Kidney epithelial cell (primary cell): Measurements from ENCODE around the gene MAP1LC3C. TPM values are rescaled to one million over a fixed set of nuclear protein-coding genes. Genes with fewer than 3 reads are reported as not detected.

Source experiments
- DNase-seq: peaks from one replicate; pipeline ENCODE4 v3.0.0-alpha.2; 2010; ENCODE audit warnings: low read depth
- H3K27me3 ChIP-seq: 2 replicates; pipeline ENCODE4 v1.6.0; 2011; ENCODE audit warnings: low read length; ENCODE audit not compliant: control insufficient read depth, insufficient read depth
- H3K36me3 ChIP-seq: 2 replicates; pipeline ENCODE4 v1.5.1; 2011; ENCODE audit warnings: low read length; ENCODE audit not compliant: control insufficient read depth, insufficient read depth
- H3K4me3 ChIP-seq: 2 replicates; pipeline ENCODE4 v1.5.1; 2011; ENCODE audit warnings: low read depth, mild to moderate bottlenecking, control low read depth, low read length
- total RNA-seq: library from RNA; depleted of rRNA; stranded (reverse); fragments of >200 nt; gene quantifications from 2 replicates; pipeline ENCODE4 v1.2.3, GENCODE V29; 2015
- TF ChIP-seq, protein P1 (sequence below): IDR thresholded peaks from 2 replicates; pipeline ENCODE4 v1.5.1; 2011; ENCODE audit warnings: mild to moderate bottlenecking, moderate library complexity, low read length, control low read depth, inconsistent platforms; ENCODE audit not compliant: insufficient read depth, poor library complexity, severe bottlenecking

MAP1LC3C gene
- total RNA-seq, 1 donor from 2014 or later: not detected

- no peaks in the 10 kb centered on the region for H3K36me3 ChIP-seq
- no peaks in the 10 kb centered on the region for H3K27me3 ChIP-seq
- H3K4me3 ChIP-seq: no peak within 1 kb of the TSS
- TF ChIP-seq, protein P1, sequence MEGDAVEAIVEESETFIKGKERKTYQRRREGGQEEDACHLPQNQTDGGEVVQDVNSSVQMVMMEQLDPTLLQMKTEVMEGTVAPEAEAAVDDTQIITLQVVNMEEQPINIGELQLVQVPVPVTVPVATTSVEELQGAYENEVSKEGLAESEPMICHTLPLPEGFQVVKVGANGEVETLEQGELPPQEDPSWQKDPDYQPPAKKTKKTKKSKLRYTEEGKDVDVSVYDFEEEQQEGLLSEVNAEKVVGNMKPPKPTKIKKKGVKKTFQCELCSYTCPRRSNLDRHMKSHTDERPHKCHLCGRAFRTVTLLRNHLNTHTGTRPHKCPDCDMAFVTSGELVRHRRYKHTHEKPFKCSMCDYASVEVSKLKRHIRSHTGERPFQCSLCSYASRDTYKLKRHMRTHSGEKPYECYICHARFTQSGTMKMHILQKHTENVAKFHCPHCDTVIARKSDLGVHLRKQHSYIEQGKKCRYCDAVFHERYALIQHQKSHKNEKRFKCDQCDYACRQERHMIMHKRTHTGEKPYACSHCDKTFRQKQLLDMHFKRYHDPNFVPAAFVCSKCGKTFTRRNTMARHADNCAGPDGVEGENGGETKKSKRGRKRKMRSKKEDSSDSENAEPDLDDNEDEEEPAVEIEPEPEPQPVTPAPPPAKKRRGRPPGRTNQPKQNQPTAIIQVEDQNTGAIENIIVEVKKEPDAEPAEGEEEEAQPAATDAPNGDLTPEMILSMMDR: no peak
- no peak for DNase-seq
Observed at GRCh38 chr1:241957692-241958494, 41.0 kb downstream of the MAP1LC3C start, which contains the start of gene BECN2. Gene BECN2, plus strand, starts transcription at chr1:241957767. Its CDS starts 0 bp downstream, at chr1:241957767.

DNA sequence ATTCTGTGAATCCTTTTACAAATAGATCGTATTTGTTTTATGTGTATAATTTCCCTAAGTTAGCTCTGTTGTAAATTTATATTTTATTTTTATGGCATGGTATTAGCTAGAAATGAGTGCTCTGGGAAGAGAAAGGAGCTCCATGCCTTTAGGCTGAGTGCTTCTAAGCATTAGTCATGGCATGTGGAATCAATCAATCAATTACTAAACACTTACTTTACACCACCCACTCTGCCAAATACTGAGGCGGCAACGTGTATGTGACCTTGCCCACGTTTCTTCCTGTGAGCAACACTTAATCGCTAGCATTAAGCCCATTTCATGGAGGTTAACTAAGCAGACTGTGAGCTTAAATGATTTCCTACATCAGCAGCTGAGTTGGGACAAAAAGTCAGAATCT, 48.5 kb downstream of the MAP1LC3C start:
- Histone ChIP-seq H3K27me3 (no peaks in the 10 kb centered on the region), H3K36me3 (no peaks in the 10 kb centered on the region), H3K4me3 (no peak overlapping the region)
- no peak for DNase-seq
- TF ChIP-seq, protein P1: no peak

GRCh38 chr1:241947354-241947753, 51.5 kb downstream of the MAP1LC3C start:
- no peaks in the 10 kb centered on the region for H3K36me3 ChIP-seq
- TF ChIP-seq, protein P1: no peak
- H3K27me3 ChIP-seq: no peaks in the 10 kb centered on the region
- no peak overlapping the region for H3K4me3 ChIP-seq
- DNase-seq: no peak

Other genes starting within 250 kb of the MAP1LC3C start
- gene EXO1, start 150.9 kb downstream of the MAP1LC3C start, total RNA-seq: 3.2 and 4.4 TPM in 2 replicates
- not detected in 2 replicates for gene BECN2, start 41.3 kb downstream of the MAP1LC3C start, total RNA-seq